Chondrocyte (in vitro differentiated cells): ENCODE measurements around the gene TTF2. TPM values are rescaled to one million over a fixed set of nuclear protein-coding genes. Genes with fewer than 3 reads are reported as not detected.

ENCODE experiments used
- DNase-seq: peaks from one replicate; pipeline ENCODE4 v3.0.0; 2021; ENCODE audit warnings: mixed read lengths, low spot score
- H3K27ac Mint-ChIP-seq: one replicate; pipeline ENCODE4 v1.8.0; 2021; ENCODE audit warnings: mild to moderate bottlenecking, moderate library complexity, mixed read lengths; ENCODE audit not compliant: unreplicated experiment
- H3K27me3 Mint-ChIP-seq: 2 replicates; pipeline ENCODE4 v1.8.0; 2021; ENCODE audit warnings: low read depth, mixed read lengths
- H3K36me3 Mint-ChIP-seq: 2 replicates; pipeline ENCODE4 v1.8.0; 2021; ENCODE audit warnings: low read depth, mixed read lengths
- H3K4me1 Mint-ChIP-seq: 2 replicates; pipeline ENCODE4 v1.8.0; 2021; ENCODE audit warnings: low read depth, mild to moderate bottlenecking, mixed read lengths
- H3K4me3 Mint-ChIP-seq: one replicate; pipeline ENCODE4 v1.8.0; 2021; ENCODE audit warnings: mild to moderate bottlenecking, moderate library complexity, mixed read lengths; ENCODE audit not compliant: unreplicated experiment
- H3K9me3 Mint-ChIP-seq: 2 replicates; pipeline ENCODE4 v1.8.0; 2021; ENCODE audit warnings: low read depth, mixed read lengths
- total RNA-seq: library from RNA; stranded (reverse); gene quantifications from 3 replicates; pipeline ENCODE4 v1.2.1, GENCODE V29; 2021
- TF ChIP-seq, protein P1 (sequence below): fragments of 200-600 bp; sonication (generic); IDR thresholded peaks from 2 replicates; pipeline ENCODE4 v1.5.0; 2021; ENCODE audit warnings: antibody characterized with exemption, mild to moderate bottlenecking, moderate library complexity

Gene TTF2
- total RNA-seq, 1 donor from 2014 or later, result 16.4 TPM

GRCh38 chr1:117122330-117123025 lies 62.4 kb downstream of the TTF2 start:
- peak overlapping the region; percentile 95 for H3K27ac Mint-ChIP-seq
- H3K4me1 Mint-ChIP-seq, result peaks cover 10% of the 10 kb centered on the region
- TF ChIP-seq, protein P1, sequence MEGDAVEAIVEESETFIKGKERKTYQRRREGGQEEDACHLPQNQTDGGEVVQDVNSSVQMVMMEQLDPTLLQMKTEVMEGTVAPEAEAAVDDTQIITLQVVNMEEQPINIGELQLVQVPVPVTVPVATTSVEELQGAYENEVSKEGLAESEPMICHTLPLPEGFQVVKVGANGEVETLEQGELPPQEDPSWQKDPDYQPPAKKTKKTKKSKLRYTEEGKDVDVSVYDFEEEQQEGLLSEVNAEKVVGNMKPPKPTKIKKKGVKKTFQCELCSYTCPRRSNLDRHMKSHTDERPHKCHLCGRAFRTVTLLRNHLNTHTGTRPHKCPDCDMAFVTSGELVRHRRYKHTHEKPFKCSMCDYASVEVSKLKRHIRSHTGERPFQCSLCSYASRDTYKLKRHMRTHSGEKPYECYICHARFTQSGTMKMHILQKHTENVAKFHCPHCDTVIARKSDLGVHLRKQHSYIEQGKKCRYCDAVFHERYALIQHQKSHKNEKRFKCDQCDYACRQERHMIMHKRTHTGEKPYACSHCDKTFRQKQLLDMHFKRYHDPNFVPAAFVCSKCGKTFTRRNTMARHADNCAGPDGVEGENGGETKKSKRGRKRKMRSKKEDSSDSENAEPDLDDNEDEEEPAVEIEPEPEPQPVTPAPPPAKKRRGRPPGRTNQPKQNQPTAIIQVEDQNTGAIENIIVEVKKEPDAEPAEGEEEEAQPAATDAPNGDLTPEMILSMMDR, result peak; percentile 10
- DNase-seq, result no peak
- no peaks in the 10 kb centered on the region for H3K27me3 Mint-ChIP-seq
- peak overlapping the region; percentile 84 for H3K4me3 Mint-ChIP-seq
- no peaks in the 10 kb centered on the region for H3K36me3 Mint-ChIP-seq
- no peaks in the 10 kb centered on the region for H3K9me3 Mint-ChIP-seq

DNA sequence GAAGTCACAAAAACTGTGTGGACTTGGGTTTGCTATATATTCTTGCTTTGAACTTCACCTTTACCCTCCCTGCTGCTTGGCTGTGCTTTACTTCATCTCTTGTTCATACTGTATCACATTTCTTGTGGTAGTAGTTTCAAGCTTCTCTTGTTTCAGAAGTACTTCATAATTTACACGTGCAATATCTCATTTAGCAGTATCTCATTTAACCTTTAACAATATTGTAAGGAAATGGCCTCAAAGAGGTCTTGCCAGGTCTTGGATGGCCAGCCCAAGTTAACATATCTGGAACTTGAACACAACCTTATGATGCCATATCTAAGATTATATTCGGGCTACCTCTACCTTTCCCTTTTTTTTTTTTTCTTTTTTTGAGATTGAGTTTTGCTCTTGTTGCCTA lies 63.1 kb downstream of the TTF2 start:
- Mint-ChIP-seq H3K4me3 (no peak overlapping the region), H3K9me3 (no peaks in the 10 kb centered on the region), H3K27me3 (no peaks in the 10 kb centered on the region), H3K36me3 (no peaks in the 10 kb centered on the region), H3K27ac (no peak overlapping the region), H3K4me1 (peaks cover 11% of the 10 kb centered on the region)
- TF ChIP-seq, protein P1, result no peak
- DNase-seq, result no peak

GRCh38 chr1:117124661-117125060 lies 64.5 kb downstream of the TTF2 start:
- H3K27me3 Mint-ChIP-seq, result no peaks in the 10 kb centered on the region
- DNase-seq, result no peak
- TF ChIP-seq, protein P1, result no peak

GRCh38 chr1:117127795-117128194 lies 67.7 kb downstream of the TTF2 start:
- Mint-ChIP-seq H3K36me3 (no peaks in the 10 kb centered on the region), H3K9me3 (no peaks in the 10 kb centered on the region), H3K4me3 (no peak overlapping the region), H3K4me1 (peaks cover 7% of the 10 kb centered on the region), H3K27me3 (no peaks in the 10 kb centered on the region), H3K27ac (no peak overlapping the region)
- no peak for DNase-seq
- TF ChIP-seq, protein P1, result no peak

More at GRCh38 chr1:117124661-117125060, 64.5 kb downstream of the TTF2 start:
- Mint-ChIP-seq H3K27ac (no peak overlapping the region), H3K9me3 (no peaks in the 10 kb centered on the region), H3K4me1 (peaks cover 17% of the 10 kb centered on the region), H3K4me3 (no peak overlapping the region), H3K36me3 (no peaks in the 10 kb centered on the region)

GRCh38 chr1:117128323-117129079 lies 68.4 kb downstream of the TTF2 start:
- TF ChIP-seq, protein P1, result peak; percentile 92
- no peak for DNase-seq

More at GRCh38 chr1:117128323-117129079, 68.4 kb downstream of the TTF2 start:
- no peaks in the 10 kb centered on the region for H3K27me3 Mint-ChIP-seq
- no peak overlapping the region for H3K4me3 Mint-ChIP-seq
- H3K36me3 Mint-ChIP-seq, result no peaks in the 10 kb centered on the region
- no peaks in the 10 kb centered on the region for H3K9me3 Mint-ChIP-seq
- H3K4me1 Mint-ChIP-seq, result peaks cover 7% of the 10 kb centered on the region
- H3K27ac Mint-ChIP-seq, result no peak overlapping the region
